ENCODE data around the gene EHBP1.

DNA sequence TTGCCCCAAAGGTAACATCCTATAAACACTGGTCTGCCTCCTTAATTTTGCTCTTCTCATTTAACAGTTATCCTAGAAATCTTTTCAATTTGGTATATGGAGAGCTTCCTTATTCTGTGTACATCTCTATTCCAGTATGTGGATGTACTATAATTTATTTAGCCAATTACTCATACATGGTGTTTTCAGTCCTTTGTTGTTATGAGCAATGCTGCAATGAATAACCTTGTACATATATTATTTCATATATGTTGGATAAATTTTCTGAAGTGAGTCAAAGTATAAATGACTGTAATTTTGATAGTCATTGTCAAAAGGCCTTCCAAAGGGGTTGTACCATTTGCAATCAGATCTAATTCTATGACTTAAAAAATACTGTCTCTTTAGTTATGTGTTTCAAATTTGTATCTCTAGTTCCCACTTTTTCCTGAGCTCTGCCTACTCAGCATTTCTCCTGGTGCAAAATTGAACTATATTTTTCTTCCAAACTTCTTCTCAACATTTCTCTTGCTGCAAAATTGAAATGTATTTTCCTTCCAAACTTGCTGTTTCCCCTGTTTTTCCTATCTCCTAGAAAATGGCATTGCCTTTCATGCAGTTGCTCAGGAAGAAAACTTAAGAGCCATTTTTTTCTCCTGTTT, 191.8 kb downstream of the EHBP1 start:
- TF ChIP-seq POLR2AphosphoS5 (IDR thresholded peaks at IDR 0.05), result no peak
- TF ChIP-seq, protein P1, sequence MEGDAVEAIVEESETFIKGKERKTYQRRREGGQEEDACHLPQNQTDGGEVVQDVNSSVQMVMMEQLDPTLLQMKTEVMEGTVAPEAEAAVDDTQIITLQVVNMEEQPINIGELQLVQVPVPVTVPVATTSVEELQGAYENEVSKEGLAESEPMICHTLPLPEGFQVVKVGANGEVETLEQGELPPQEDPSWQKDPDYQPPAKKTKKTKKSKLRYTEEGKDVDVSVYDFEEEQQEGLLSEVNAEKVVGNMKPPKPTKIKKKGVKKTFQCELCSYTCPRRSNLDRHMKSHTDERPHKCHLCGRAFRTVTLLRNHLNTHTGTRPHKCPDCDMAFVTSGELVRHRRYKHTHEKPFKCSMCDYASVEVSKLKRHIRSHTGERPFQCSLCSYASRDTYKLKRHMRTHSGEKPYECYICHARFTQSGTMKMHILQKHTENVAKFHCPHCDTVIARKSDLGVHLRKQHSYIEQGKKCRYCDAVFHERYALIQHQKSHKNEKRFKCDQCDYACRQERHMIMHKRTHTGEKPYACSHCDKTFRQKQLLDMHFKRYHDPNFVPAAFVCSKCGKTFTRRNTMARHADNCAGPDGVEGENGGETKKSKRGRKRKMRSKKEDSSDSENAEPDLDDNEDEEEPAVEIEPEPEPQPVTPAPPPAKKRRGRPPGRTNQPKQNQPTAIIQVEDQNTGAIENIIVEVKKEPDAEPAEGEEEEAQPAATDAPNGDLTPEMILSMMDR (IDR thresholded peaks at IDR 0.05), result no peak
- TF ChIP-seq POLR2A (IDR thresholded peaks at IDR 0.05), result no peak
